ENCODE data around the gene DHRS13. TPM values are rescaled to one million over a fixed set of nuclear protein-coding genes. Genes with fewer than 3 reads are reported as not detected.
A peak's percentile ranks its signal among the peaks of the same experiment; 100 is the strongest.
"Not testable (repeated sequence)": the region's sequence is repeated elsewhere in the genome, so short reads cannot be mapped to it uniquely, and the experiment has no call there.

DHRS13 gene
- polyA plus RNA-seq, 3 donors: 16.0 to 18.7 (median 17.5) TPM

- DNase-seq: no peak
Observed at GRCh38 chr17:28864991-28865849, 37.7 kb downstream of the DHRS13 start.

GRCh38 chr17:28863953-28864352 lies 38.9 kb downstream of the DHRS13 start:
- DNase-seq: no peak

GRCh38 chr17:28862561-28862960 lies 40.3 kb downstream of the DHRS13 start:
- DNase-seq: no peak

GRCh38 chr17:28861393-28862203 lies 41.3 kb downstream of the DHRS13 start:
- DNase-seq: no peak

GRCh38 chr17:28860363-28860808 lies 42.5 kb downstream of the DHRS13 start:
- no peak for DNase-seq

GRCh38 chr17:28858801-28859355 lies 44.0 kb downstream of the DHRS13 start:
- DNase-seq: no peak

GRCh38 chr17:28857905-28858800 lies 44.7 kb downstream of the DHRS13 start:
- DNase-seq: no peak

- no peak for DNase-seq
Observed at GRCh38 chr17:28856028-28856574, 46.8 kb downstream of the DHRS13 start.

- no peak for DNase-seq
Observed at GRCh38 chr17:28855336-28855679, 47.6 kb downstream of the DHRS13 start.

GRCh38 chr17:28854457-28855335 lies 48.2 kb downstream of the DHRS13 start, which contains the start of gene ERAL1:
Gene ERAL1 (plus strand): TSS chr17:28855016. CDS start chr17:28855035, 19 bp downstream.
- DNase-seq: peak; percentile 88

- no peak for DNase-seq
Observed at GRCh38 chr17:28853295-28853694, 49.6 kb downstream of the DHRS13 start.

- no peak for DNase-seq
Observed at GRCh38 chr17:28849281-28849680, 53.6 kb downstream of the DHRS13 start.

GRCh38 chr17:28848667-28849066 lies 54.2 kb downstream of the DHRS13 start:
- not testable (repeated sequence) for DNase-seq

Other genes starting within 250 kb of the DHRS13 start
- 10 to 100 TPM; 76.3 to 87.5 (median 79.7) TPM for gene SDF2, start 241.2 kb downstream of the DHRS13 start, polyA plus RNA-seq (ENCODE audit: insufficient read length in 3 of 3)
- gene SUPT6H, start 240.9 kb downstream of the DHRS13 start, polyA plus RNA-seq (ENCODE audit: insufficient read length in 3 of 3): 10 to 100 TPM; 68.0 to 81.6 (median 80.7) TPM
- gene PROCA1, start 191.2 kb downstream of the DHRS13 start, polyA plus RNA-seq (ENCODE audit: insufficient read length in 3 of 3): 10 to 100 TPM in 2 of 3 donors, 1 to 10 TPM in 1; 4.3 to 11.2 (median 10.3) TPM
- 100 to 1,000 TPM; 155 to 193 (median 178) TPM for gene RAB34, start 185.2 kb downstream of the DHRS13 start, polyA plus RNA-seq (ENCODE audit: insufficient read length in 3 of 3)
- 100 to 1,000 TPM; 804 to 896 (median 874) TPM for gene RPL23A, start 183.1 kb downstream of the DHRS13 start, polyA plus RNA-seq (ENCODE audit: insufficient read length in 3 of 3)
- gene TLCD1, start 176.8 kb downstream of the DHRS13 start, polyA plus RNA-seq (ENCODE audit: insufficient read length in 3 of 3): 10 to 100 TPM; 16.6 to 19.8 (median 18.5) TPM
- 10 to 100 TPM in 2 of 3 donors, 1 to 10 TPM in 1; 7.1 to 13.8 (median 12.4) TPM for gene NEK8, start 174.3 kb downstream of the DHRS13 start, polyA plus RNA-seq (ENCODE audit: insufficient read length in 3 of 3)
- 100 to 1,000 TPM; 133 to 163 (median 136) TPM for gene TRAF4, start 159.1 kb downstream of the DHRS13 start, polyA plus RNA-seq (ENCODE audit: insufficient read length in 3 of 3)
- 10 to 100 TPM; 21.8 to 23.6 (median 22.8) TPM for gene FAM222B, start 60.3 kb downstream of the DHRS13 start, polyA plus RNA-seq (ENCODE audit: insufficient read length in 3 of 3)
- gene ERAL1, start 48.1 kb downstream of the DHRS13 start, polyA plus RNA-seq (ENCODE audit: insufficient read length in 3 of 3): 10 to 100 TPM; 69.8 to 74.2 (median 74.1) TPM
- 100 to 1,000 TPM in 1 of 3 donors, 10 to 100 TPM in 2; 93.4 to 108 (median 95.7) TPM for gene FLOT2, start 5.3 kb downstream of the DHRS13 start, polyA plus RNA-seq (ENCODE audit: insufficient read length in 3 of 3)
- gene PHF12, start 48.4 kb upstream of the DHRS13 start, polyA plus RNA-seq (ENCODE audit: insufficient read length in 3 of 3): 10 to 100 TPM; 55.0 to 61.1 (median 58.0) TPM
- under 1 TPM; 0.22 to 0.49 (median 0.48) TPM for gene SEZ6, start 103.0 kb upstream of the DHRS13 start, polyA plus RNA-seq (ENCODE audit: insufficient read length in 3 of 3)
- gene PIPOX, start 140.1 kb upstream of the DHRS13 start, polyA plus RNA-seq (ENCODE audit: insufficient read length in 3 of 3): 10 to 100 TPM in 2 of 3 donors, 1 to 10 TPM in 1; 8.9 to 11.9 (median 11.0) TPM